ENCODE measurements around the gene ERH.

The ERH gene

DNA sequence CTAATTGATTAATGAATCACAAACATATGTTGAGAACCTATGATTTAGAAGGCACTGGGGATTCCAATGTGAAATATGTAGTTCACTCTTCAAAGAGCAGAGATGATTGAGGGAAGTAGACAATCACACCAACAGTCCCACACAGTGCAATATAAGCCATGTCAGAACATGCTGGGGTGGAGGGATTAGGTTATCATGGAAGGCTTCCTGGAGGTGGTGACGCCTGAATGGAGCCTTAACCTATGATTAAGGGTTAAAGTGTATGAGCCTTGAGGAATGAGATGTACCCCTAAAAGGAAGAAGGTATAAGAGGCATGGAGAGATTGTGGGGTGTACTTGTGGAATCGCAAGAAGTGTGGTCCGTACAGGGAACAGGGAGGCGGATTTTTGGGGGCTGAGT, 31.3 kb downstream of the ERH start:
- Histone ChIP-seq H3K4me2 (no peak overlapping the region), H3K9ac (no peak overlapping the region), H4K20me1 (no peaks in the 10 kb centered on the region), H3K27ac (no peak overlapping the region), H3K36me3 (peaks cover 0 to 10% (median 0%) of the 10 kb centered on the region in 11 experiments; a peak in 4 of 22 replicates), H3K4me3 (no peak overlapping the region), H3K27me3 (no peaks in the 10 kb centered on the region), H3K4me1 (no peaks in the 10 kb centered on the region), H3K9me3 (replicated peaks in 1 of 11) (no peaks in the 10 kb centered on the region)
- TF ChIP-seq Cebpa-rat (IDR thresholded peaks at IDR 0.05) = no peak

DNA sequence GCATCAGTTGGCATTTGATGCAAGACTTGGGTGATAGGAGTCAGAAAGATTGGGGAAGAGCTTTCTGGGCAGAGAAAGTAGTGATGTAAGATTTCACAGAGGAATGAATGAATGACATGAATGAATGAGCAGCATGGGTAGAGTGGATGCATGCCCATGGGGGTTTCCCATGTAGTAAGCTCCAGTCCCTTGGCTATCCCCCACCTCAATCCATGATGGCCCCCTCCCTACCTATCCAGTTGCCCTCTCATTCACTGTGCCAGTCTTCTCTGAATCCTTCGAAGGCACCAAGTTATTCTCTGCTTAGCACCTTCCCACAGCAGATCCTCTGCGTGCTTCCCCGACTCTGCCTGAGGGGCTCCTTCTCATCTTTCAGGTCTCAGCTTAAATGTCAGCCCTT, 32.0 kb downstream of the ERH start:
- TF ChIP-seq Cebpa-rat (IDR thresholded peaks at IDR 0.05) = no peak
- H3K9me3 ChIP-seq (replicated peaks in 1 of 11) = no peaks in the 10 kb centered on the region
- no peak overlapping the region for H3K27ac ChIP-seq
- no peaks in the 10 kb centered on the region for H4K20me1 ChIP-seq
- no peak overlapping the region for H3K4me2 ChIP-seq
- H3K9ac ChIP-seq = no peak overlapping the region
- H3K27me3 ChIP-seq = no peaks in the 10 kb centered on the region
- H3K4me1 ChIP-seq = no peaks in the 10 kb centered on the region
- no peak overlapping the region for H3K4me3 ChIP-seq
- peaks cover 0 to 10% (median 0%) of the 10 kb centered on the region in 11 experiments; a peak in 2 of 22 replicates for H3K36me3 ChIP-seq

- no peak overlapping the region for H3K27ac ChIP-seq
- no peaks in the 10 kb centered on the region for H3K27me3 ChIP-seq
- TF ChIP-seq Cebpa-rat (IDR thresholded peaks at IDR 0.05) = no peak
- H3K4me1 ChIP-seq = peaks cover 0 to 7% (median 0%) of the 10 kb centered on the region in 10 experiments; a peak in 4 of 20 replicates
- H3K4me3 ChIP-seq = no peak overlapping the region
- H3K36me3 ChIP-seq = peaks cover 0 to 2% (median 0%) of the 10 kb centered on the region in 11 experiments; a peak in 1 of 22 replicates
- no peak overlapping the region for H3K4me2 ChIP-seq
- no peaks in the 10 kb centered on the region for H3K9me3 ChIP-seq (replicated peaks in 1 of 11)
- no peaks in the 10 kb centered on the region; a peak in 1 of 22 replicates for H4K20me1 ChIP-seq
- H3K9ac ChIP-seq = no peak overlapping the region
These were observed 33.7 kb downstream of the ERH start for GRCh38 chr14:69364378-69364777.

DNA sequence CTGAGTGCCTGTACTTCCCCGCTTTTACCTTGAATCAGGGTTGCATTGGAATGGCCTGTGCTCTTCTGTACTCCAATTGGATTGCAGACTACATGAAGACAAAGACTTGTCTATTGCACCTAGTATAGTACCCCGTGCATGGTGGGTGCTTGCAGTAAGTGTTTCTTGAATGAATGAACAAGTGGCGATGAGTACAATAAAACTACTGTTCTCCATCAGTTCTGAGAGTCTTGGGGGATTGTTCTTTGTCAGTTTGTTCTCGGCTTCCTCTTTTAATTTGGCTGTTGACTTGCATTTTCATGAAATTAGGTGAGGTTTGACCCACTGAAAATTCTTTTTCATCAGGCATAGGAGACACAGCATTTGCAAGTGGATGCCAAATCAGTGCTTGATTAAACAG, 34.1 kb downstream of the ERH start:
- H3K27ac ChIP-seq = no peak overlapping the region
- no peak overlapping the region for H3K4me3 ChIP-seq
- H3K4me1 ChIP-seq = peaks cover 0 to 7% (median 0%) of the 10 kb centered on the region in 10 experiments; a peak in 4 of 20 replicates
- H3K9ac ChIP-seq = no peak overlapping the region
- no peak for TF ChIP-seq Cebpa-rat (IDR thresholded peaks at IDR 0.05)
- H3K4me2 ChIP-seq = no peak overlapping the region
- H4K20me1 ChIP-seq = no peaks in the 10 kb centered on the region; a peak in 1 of 22 replicates
- no peaks in the 10 kb centered on the region for H3K27me3 ChIP-seq
- H3K36me3 ChIP-seq = no peaks in the 10 kb centered on the region
- H3K9me3 ChIP-seq (replicated peaks in 1 of 11) = no peaks in the 10 kb centered on the region

DNA sequence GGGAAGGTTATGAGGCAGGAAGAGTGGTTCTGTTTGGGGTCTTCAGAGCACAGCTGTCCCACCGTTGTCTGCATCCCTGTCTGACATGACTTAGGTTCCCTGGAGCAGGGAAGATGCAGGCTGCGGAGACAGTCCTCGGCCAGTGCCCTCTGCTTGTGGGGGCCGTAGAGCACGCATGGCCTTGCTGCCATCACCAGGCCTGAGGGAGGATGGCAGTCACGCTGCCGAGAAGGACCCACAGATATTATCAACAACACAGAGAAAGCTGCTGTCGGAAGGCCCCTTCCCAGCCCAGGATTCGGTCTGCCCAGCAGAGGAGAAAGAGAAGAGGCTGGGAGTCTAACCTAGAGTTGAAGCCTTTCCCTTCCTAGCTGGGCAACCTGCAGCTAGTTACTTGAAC, 35.0 kb downstream of the ERH start:
- Histone ChIP-seq H3K9ac (no peak overlapping the region), H4K20me1 (no peaks in the 10 kb centered on the region; a peak in 1 of 22 replicates), H3K9me3 (replicated peaks in 1 of 11) (no peaks in the 10 kb centered on the region), H3K4me3 (no peak overlapping the region), H3K4me2 (no peak overlapping the region), H3K36me3 (no peaks in the 10 kb centered on the region), H3K27ac (no peak overlapping the region), H3K27me3 (no peaks in the 10 kb centered on the region), H3K4me1 (peaks cover 0 to 15% (median 0%) of the 10 kb centered on the region in 10 experiments; a peak in 5 of 20 replicates)
- no peak for TF ChIP-seq Cebpa-rat (IDR thresholded peaks at IDR 0.05)

GRCh38 chr14:69360438-69361108, 37.5 kb downstream of the ERH start:
- Histone ChIP-seq H4K20me1 (no peaks in the 10 kb centered on the region; a peak in 2 of 22 replicates), H3K4me3 (no peak overlapping the region), H3K9ac (no peak overlapping the region), H3K27me3 (no peaks in the 10 kb centered on the region), H3K36me3 (no peaks in the 10 kb centered on the region), H3K4me2 (peak overlapping the region in 2 of 11 experiments; percentile 4 to 24; a peak in 1 of 22 replicates), H3K4me1 (peaks cover 0 to 15% (median 0%) of the 10 kb centered on the region in 10 experiments; a peak in 5 of 20 replicates), H3K27ac (no peak overlapping the region), H3K9me3 (replicated peaks in 1 of 11) (no peaks in the 10 kb centered on the region)
- TF ChIP-seq Cebpa-rat (IDR thresholded peaks at IDR 0.05) = no peak

GRCh38 chr14:69358966-69359365, 39.1 kb downstream of the ERH start:
- no peak overlapping the region for H3K27ac ChIP-seq
- H3K4me2 ChIP-seq = peak overlapping the region in 2 of 11 experiments; percentile 13 to 32; a peak in 1 of 22 replicates
- H4K20me1 ChIP-seq = no peaks in the 10 kb centered on the region; a peak in 2 of 22 replicates
- no peaks in the 10 kb centered on the region for H3K27me3 ChIP-seq
- H3K9ac ChIP-seq = no peak overlapping the region
- H3K4me3 ChIP-seq = no peak overlapping the region
- H3K4me1 ChIP-seq = peaks cover 7 to 30% (median 13%) of the 10 kb centered on the region in 10 experiments; a peak in 19 of 20 replicates
- no peaks in the 10 kb centered on the region for H3K9me3 ChIP-seq (replicated peaks in 1 of 11)
- no peak for TF ChIP-seq Cebpa-rat (IDR thresholded peaks at IDR 0.05)
- no peaks in the 10 kb centered on the region for H3K36me3 ChIP-seq

DNA sequence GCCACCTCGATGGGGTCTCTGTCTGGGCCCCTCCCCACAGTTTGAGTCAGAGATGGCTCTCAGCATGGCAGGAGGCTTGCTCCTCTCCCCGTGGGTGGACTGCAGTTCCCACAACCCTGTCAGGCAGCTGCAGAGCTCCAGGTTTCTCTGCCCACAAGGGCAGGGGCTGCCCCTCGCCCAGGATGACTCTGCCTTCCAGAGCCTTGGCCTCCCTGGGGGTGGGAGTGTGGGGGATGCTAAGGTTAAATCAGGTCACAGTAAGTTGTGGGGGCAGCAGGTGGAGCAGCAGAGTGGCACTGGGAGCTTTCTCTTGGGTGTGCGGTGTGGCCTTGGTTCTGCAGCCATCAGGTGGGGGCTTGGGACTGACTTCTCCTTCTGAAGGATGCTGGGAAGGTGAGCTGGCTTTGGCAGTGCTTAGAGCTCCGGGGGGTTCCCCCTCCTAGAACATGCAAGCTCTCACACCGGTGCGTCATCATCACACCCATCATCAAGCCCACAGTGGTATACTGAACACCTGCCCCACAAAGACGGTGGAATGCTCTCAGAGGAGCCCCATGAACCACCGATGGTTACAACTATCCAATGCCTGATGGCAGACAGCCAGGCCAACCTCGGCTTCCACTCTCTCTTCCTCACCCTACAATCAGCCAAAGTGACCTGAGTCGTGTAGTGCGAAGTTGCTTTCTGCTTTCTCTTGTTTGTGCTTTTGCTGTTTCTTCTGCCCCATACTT, 39.7 kb downstream of the ERH start:
- no peaks in the 10 kb centered on the region; a peak in 2 of 22 replicates for H4K20me1 ChIP-seq
- no peak for TF ChIP-seq Cebpa-rat (IDR thresholded peaks at IDR 0.05)
- H3K36me3 ChIP-seq = no peaks in the 10 kb centered on the region
- H3K9ac ChIP-seq = no peak overlapping the region
- H3K9me3 ChIP-seq (replicated peaks in 1 of 11) = no peaks in the 10 kb centered on the region
- peak overlapping the region in 3 of 11 experiments; percentile 13 to 32 (median 18); a peak in 2 of 22 replicates for H3K4me2 ChIP-seq
- H3K27me3 ChIP-seq = no peaks in the 10 kb centered on the region
- peaks cover 7 to 35% (median 17%) of the 10 kb centered on the region in 10 experiments; a peak in 19 of 20 replicates for H3K4me1 ChIP-seq
- no peak overlapping the region for H3K27ac ChIP-seq
- no peak overlapping the region for H3K4me3 ChIP-seq

DNA sequence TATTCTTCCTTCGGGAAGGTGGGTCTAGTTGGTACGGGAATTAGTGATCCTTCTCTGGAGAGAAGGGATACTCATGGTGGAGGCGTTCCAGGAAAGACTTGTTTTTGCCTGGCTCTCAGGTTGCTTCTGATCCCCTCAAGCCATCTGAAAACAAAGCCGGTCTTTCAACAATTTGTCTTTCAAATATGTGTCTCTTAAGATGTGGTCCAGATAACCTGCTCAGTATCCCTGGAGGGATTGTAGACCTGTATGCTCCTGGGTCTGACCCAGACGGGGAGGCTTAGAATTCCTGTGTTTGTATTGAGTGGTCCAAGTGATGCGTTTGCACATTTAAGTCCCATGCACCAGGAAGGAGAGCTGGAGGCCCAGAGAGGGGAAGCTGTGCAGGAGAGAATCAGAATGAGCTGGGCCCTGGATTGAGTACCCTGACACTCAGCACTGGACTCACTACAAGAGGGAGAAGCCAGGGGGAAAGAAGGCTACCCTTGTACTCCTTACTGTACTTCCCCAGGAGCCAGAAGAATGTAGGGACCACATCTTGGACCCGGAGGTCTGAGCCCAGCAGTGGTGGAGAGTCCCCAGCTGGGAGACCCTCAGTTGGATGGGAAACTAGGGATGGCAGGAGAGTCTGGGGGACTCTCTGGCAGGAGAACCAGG, 40.4 kb downstream of the ERH start:
- no peaks in the 10 kb centered on the region for H3K36me3 ChIP-seq
- no peaks in the 10 kb centered on the region for H3K9me3 ChIP-seq (replicated peaks in 1 of 11)
- H3K4me3 ChIP-seq = no peak overlapping the region
- no peak for TF ChIP-seq Cebpa-rat (IDR thresholded peaks at IDR 0.05)
- no peak overlapping the region for H3K27ac ChIP-seq
- peaks cover 7 to 35% (median 17%) of the 10 kb centered on the region in 10 experiments; a peak in 19 of 20 replicates for H3K4me1 ChIP-seq
- no peaks in the 10 kb centered on the region; a peak in 2 of 22 replicates for H4K20me1 ChIP-seq
- H3K4me2 ChIP-seq = peak overlapping the region in 1 of 11 experiments; percentile 18; a peak in 1 of 22 replicates
- no peaks in the 10 kb centered on the region for H3K27me3 ChIP-seq
- H3K9ac ChIP-seq = no peak overlapping the region
